Body of pancreas (tissue), 4 donors: Measurements from ENCODE around the gene DAP3. TPM values are rescaled to one million over a fixed set of nuclear protein-coding genes. Genes with fewer than 3 reads are reported as not detected.
"Not testable (repeated sequence)": the region's sequence is repeated elsewhere in the genome, so short reads cannot be mapped to it uniquely, and the experiment has no call there.

Experiments
- ATAC-seq: fragments of 150-250 bp; one replicate; pipeline ENCODE4 v1.9.1; 2016
- DNase-seq, 4 donors: peaks; one replicate each; pipeline ENCODE4 v3.0.0-alpha.2; 2019
- H3K27ac ChIP-seq, 4 donors: fragments of 200-600 bp; sonication (generic); 1 replicate in 3 of 4; 2 replicates in 1 of 4; pipeline versions ENCODE4 v1.5.1 to v1.6.1; 2016 to 2019; ENCODE audit warnings: mild to moderate bottlenecking in 1 of 4, mixed read lengths in 1 of 4, moderate library complexity in 1 of 4
- H3K27me3 ChIP-seq, 2 donors: fragments of 200-600 bp; sonication (generic); one replicate each; pipeline ENCODE4 v1.6.0; 2016; ENCODE audit warnings: mild to moderate bottlenecking in 1 of 2
- H3K36me3 ChIP-seq, 2 donors: fragments of 200-600 bp; sonication (generic); replicated peaks in 1 of 2; 2 replicates each; pipeline ENCODE4 v1.5.1; 2016; ENCODE audit warnings: low read depth in 2 of 2; ENCODE audit not compliant: insufficient read depth in 1 of 2
- H3K4me1 ChIP-seq: fragments of 200-600 bp; sonication (generic); one replicate; pipeline ENCODE4 v1.6.0; 2016
- H3K4me3 ChIP-seq, 2 donors: fragments of 200-600 bp; sonication (generic); 1 replicate in 1 of 2; 2 replicates in 1 of 2; pipeline ENCODE4 v1.5.1; 2016 to 2019
- H3K9me3 ChIP-seq, 3 donors: fragments of 200-600 bp; sonication (generic); 1 replicate in 2 of 3; 2 replicates in 1 of 3; pipeline ENCODE4 v1.5.1; 2016
- POLR2A ChIP-seq, 3 donors: fragments of 450-650 bp; IDR thresholded peaks; one replicate each; pipeline ENCODE4 v1.6.1; 2016; ENCODE audit warnings: antibody characterized with exemption in 3 of 3, mild to moderate bottlenecking in 2 of 3
- WGBS, 2 donors: methylation state at CpG; one replicate each; pipeline ENCODE4 v1.1.5; 2017; 5-methylcytosine and 5-hydroxymethylcytosine counted together
- intact Hi-C: fragments of 100-400 bp; cut with DNase I; formaldehyde crosslinking; loops from one replicate; pipeline ENCODE4 v1.15.1; 2023
- total RNA-seq, 2 donors: library from RNA; depleted of rRNA; stranded (reverse); fragments of >200 nt; gene quantifications; one replicate each; pipeline ENCODE4 v1.1.0, GENCODE V29; 2016
- TF ChIP-seq, protein P1 (sequence below), 7 experiments: fragments of 450-650 bp in 4 of 7; fragments of 200-600 bp in 3 of 7; sonication (generic) in 3 of 7; IDR thresholded peaks; one replicate each; pipeline ENCODE4 v1.5.1; 2016 to 2019; ENCODE audit warnings: antibody characterized with exemption in 7 of 7

The DAP3 gene
- total RNA-seq, 2 donors from 2014 or later, result 71.9 to 110 TPM

DNA sequence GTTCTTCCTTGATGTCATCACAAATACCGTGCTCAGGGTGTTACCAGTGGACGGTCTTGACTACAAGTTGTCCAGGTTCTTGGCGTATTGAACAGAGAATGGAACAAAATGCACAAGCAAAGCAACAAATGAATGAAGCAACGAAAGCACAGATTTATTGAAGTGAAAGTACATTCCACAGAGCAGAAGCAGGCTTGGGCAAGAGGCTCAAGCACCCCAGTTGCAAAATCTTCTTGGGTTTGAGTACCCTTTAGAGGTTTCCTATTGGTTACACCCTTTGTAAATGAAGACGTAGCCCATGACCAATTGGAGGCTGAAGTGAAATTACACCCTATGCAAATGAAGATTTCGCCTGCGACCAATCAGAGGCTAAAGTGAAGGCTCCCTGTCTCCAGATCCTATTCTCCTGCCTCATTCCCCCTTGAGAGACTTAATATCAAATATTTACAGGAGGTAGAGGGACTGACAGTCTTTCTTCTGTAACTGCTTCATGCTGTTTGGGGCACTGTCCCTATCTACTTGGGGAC is 38.6 kb upstream of the DAP3 start:
- no peaks in the 10 kb centered on the region for H3K36me3 ChIP-seq
- intact Hi-C loops, result no loop called here
- ATAC-seq, result no peak
- no peak overlapping the region for H3K4me3 ChIP-seq
- peaks cover 13% of the 10 kb centered on the region for H3K4me1 ChIP-seq
- H3K27ac ChIP-seq, result no peak overlapping the region
- H3K9me3 ChIP-seq, result no peaks in the 10 kb centered on the region
- H3K27me3 ChIP-seq, result no peaks in the 10 kb centered on the region
- TF ChIP-seq POLR2A (IDR thresholded peaks at IDR 0.05), result no peak
- TF ChIP-seq, protein P1, sequence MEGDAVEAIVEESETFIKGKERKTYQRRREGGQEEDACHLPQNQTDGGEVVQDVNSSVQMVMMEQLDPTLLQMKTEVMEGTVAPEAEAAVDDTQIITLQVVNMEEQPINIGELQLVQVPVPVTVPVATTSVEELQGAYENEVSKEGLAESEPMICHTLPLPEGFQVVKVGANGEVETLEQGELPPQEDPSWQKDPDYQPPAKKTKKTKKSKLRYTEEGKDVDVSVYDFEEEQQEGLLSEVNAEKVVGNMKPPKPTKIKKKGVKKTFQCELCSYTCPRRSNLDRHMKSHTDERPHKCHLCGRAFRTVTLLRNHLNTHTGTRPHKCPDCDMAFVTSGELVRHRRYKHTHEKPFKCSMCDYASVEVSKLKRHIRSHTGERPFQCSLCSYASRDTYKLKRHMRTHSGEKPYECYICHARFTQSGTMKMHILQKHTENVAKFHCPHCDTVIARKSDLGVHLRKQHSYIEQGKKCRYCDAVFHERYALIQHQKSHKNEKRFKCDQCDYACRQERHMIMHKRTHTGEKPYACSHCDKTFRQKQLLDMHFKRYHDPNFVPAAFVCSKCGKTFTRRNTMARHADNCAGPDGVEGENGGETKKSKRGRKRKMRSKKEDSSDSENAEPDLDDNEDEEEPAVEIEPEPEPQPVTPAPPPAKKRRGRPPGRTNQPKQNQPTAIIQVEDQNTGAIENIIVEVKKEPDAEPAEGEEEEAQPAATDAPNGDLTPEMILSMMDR (IDR thresholded peaks at IDR 0.05), result no peak
- DNase-seq, result no peak
- WGBS, 2 donors, result 87 to 91% methylated on average over 7 of the region's 7 CpGs

DNA sequence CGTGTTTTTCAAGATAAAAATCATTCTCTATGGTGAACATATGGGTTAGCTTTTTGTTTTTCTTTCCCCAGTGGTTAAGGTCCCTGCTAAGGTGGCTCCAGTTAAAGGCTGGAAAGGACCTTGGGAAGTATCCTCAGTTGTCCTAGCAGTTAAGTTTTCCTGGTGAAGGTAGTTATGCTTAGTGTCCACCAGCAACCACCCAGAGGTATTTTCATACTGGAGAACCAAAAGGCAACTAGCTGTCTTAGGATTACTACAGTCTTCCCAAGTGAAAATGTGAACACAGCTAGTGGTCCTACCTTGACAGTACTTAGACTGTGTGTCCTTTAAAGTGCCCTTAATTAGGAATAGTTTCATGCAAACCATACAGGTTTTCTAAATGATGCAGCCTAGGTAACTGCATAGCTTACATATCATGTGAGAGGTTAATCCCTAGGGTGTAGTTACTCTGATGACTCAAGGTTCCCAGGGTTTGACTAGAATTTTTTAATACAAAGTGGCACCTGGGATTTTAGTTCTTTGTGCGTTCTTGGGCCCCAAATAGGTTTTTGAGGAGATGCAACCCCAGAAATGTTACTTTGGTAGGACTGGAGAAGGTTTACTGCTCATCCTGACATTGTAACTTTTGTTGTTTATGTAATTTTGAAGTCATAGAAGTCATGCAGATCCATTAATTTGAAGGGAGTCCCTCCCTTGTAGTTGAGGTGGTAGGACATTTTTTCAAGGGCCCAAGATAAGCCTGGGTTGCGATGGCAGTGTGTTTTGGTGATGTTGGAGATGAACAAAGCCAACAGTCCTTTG is 36.8 kb upstream of the DAP3 start:
- no peak overlapping the region for H3K27ac ChIP-seq
- TF ChIP-seq POLR2A (IDR thresholded peaks at IDR 0.05), result no peak
- TF ChIP-seq, protein P1 (IDR thresholded peaks at IDR 0.05), result no peak
- WGBS, 2 donors, result 55 to 67% methylated on average over 3 of the region's 3 CpGs

DNA sequence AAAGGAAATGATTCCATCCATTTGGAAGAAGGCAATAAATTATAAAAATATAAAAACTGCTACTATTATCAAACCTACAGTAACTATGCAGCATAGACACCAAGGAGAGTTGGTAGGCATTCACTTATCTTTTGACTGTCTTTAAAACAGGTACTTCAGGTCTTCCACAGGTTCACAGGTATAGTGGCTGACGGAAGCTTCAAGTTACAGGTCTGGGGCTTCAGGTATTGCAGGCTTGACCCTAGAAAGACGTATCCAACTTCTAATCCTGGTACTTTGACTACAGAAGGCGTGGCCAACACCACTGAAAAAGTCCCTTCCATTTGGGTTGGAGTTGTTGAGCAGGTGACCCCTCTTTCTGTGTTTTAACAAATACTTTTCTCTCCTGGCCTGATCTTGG is 35.9 kb upstream of the DAP3 start:
- H3K4me3 ChIP-seq, result no peak overlapping the region
- no peak for DNase-seq

More for the DNA sequence above, 36.8 kb upstream of the DAP3 start:
- DNase-seq (no peak), ATAC-seq (no peak)
- intact Hi-C loops, result no loop called here
- H3K27me3 ChIP-seq, result no peaks in the 10 kb centered on the region
- no peaks in the 10 kb centered on the region for H3K36me3 ChIP-seq
- peaks cover 13% of the 10 kb centered on the region for H3K4me1 ChIP-seq
- H3K9me3 ChIP-seq, result no peaks in the 10 kb centered on the region
- no peak overlapping the region for H3K4me3 ChIP-seq

DNA sequence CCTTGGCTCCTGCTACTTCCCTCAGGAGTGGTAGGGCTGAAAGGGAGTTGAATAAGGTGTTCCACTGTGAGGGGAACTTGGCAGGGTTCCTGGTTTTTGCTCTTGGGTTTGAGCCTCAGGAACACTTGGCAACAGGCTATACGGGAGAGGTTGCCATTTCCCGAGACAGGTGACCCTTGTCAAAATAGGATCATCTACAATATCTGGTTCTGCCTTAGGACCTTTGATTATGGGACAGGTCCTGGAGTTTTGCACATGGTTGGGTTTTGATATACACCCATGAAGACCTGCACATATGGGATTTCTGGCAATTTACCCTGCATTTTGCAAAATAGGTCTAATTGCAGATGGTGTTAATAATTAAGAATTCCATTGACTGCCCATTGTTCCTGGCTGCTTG is 31.4 kb upstream of the DAP3 start:
- Histone ChIP-seq H3K4me3 (no peak overlapping the region), H3K9me3 (no peaks in the 10 kb centered on the region), H3K27ac (no peak overlapping the region), H3K36me3 (peaks cover 15 to 16% of the 10 kb centered on the region in 2 donors), H3K27me3 (no peaks in the 10 kb centered on the region), H3K4me1 (no peaks in the 10 kb centered on the region)
- no peak for ATAC-seq
- no peak for DNase-seq
- WGBS, 2 donors, result 43 to 48% methylated on average over 2 of the region's 2 CpGs
- TF ChIP-seq, protein P1 (IDR thresholded peaks at IDR 0.05), result no peak
- no peak for TF ChIP-seq POLR2A (IDR thresholded peaks at IDR 0.05)
- intact Hi-C loops, result no loop called here

More for the DNA sequence above, 35.9 kb upstream of the DAP3 start:
- H3K27me3 ChIP-seq, result no peaks in the 10 kb centered on the region
- TF ChIP-seq POLR2A (IDR thresholded peaks at IDR 0.05), result no peak
- intact Hi-C loops, result no loop called here
- WGBS, 2 donors, result 79 to 88% methylated on average over 3 of the region's 3 CpGs
- H3K4me1 ChIP-seq, result peaks cover 13% of the 10 kb centered on the region
- no peak overlapping the region for H3K27ac ChIP-seq
- no peak for ATAC-seq
- H3K36me3 ChIP-seq, result no peaks in the 10 kb centered on the region
- H3K9me3 ChIP-seq, result no peaks in the 10 kb centered on the region

DNA sequence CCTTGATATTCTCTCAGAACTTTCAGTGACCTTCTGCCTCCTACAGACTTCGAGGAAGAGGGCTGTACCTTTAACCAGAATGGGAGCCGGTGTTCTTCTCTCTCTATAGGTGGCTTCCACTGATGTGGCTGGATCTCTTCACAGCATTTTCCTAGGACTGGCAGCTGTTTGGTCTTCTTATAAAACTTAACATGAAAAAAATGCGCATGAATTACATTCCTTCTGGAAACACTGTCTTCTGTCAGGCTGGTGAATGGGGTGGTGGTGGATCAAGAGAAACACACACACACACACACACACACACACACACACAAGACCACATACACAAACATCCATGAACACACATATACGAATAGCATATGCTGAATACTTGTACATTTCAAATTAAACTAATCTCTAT is 27.7 kb upstream of the DAP3 start:
- H3K27me3 ChIP-seq, H3K27ac ChIP-seq, ATAC-seq, H3K4me1 ChIP-seq, intact Hi-C loops, H3K4me3 ChIP-seq, H3K9me3 ChIP-seq, DNase-seq: not testable (repeated sequence)
- H3K36me3 ChIP-seq, result peaks cover 16 to 29% of the 10 kb centered on the region in 2 donors
- 79 to 91% methylated on average over 3 to 4 of the region's 4 CpGs for WGBS, 2 donors
